HFFc6 (cell line): ENCODE data around the gene ZNF747. TPM values are rescaled to one million over a fixed set of nuclear protein-coding genes. Genes with fewer than 3 reads are reported as not detected.

Experiments used
- DNase-seq: peaks from one replicate; pipeline ENCODE4 v3.0.0-alpha.2; 2018
- H3K27ac Mint-ChIP-seq: 2 replicates; pipeline ENCODE4 v1.8.0; 2020; ENCODE audit warnings: mild to moderate bottlenecking, mixed read lengths
- H3K27me3 Mint-ChIP-seq: 2 replicates; pipeline ENCODE4 v1.8.0; 2021; ENCODE audit warnings: mild to moderate bottlenecking, moderate library complexity, mixed read lengths; ENCODE audit not compliant: insufficient read depth
- H3K36me3 Mint-ChIP-seq: 2 replicates; pipeline ENCODE4 v1.8.0; 2021; ENCODE audit warnings: low read depth, mixed read lengths
- H3K4me1 Mint-ChIP-seq: 2 replicates; pipeline ENCODE4 v1.8.0; 2020; ENCODE audit warnings: low read depth, mixed read lengths
- H3K4me3 Mint-ChIP-seq: 2 replicates; pipeline ENCODE4 v1.8.0; 2020; ENCODE audit warnings: mild to moderate bottlenecking, moderate library complexity, mixed read lengths
- H3K9me3 Mint-ChIP-seq: 2 replicates; pipeline ENCODE4 v1.8.0; 2020; ENCODE audit warnings: mild to moderate bottlenecking, mixed read lengths
- CTCF ChIP-seq: fragments of 200-600 bp; sonication (generic); IDR thresholded peaks from 2 replicates; pipeline ENCODE4 v1.5.0; 2021; ENCODE audit warnings: antibody characterized with exemption, mild to moderate bottlenecking
- total RNA-seq, 6 experiments: library from RNA; stranded (reverse); fragmentation: NEBNext Ultra II Directional; extraction: Animal tissue kit (Norgen Biotek cat#: 25700); gene quantifications; 2 replicates in 1 of 6; 3 replicates in 5 of 6; pipeline ENCODE4 v1.2.3, GENCODE V29; 2021

ZNF747 gene
- total RNA-seq, 6 experiments from 2014 or later = 3.2 to 4.7 (median 3.8) TPM

GRCh38 chr16:30526823-30527634 lies 7.6 kb downstream of the ZNF747 start:
- Mint-ChIP-seq H3K4me1 (peaks cover 16% of the 10 kb centered on the region), H3K4me3 (peak overlapping the region; percentile 87), H3K9me3 (no peaks in the 10 kb centered on the region), H3K36me3 (0 out of 2 replicates have a peak, but pooled peaks cover 6% of the 10 kb centered on the region), H3K27me3 (no peaks in the 10 kb centered on the region; the same call in 1 of the 2 replicates), H3K27ac (peak overlapping the region; percentile 93)
- peak; percentile 97 for DNase-seq
- TF ChIP-seq CTCF = peak; percentile 66

- TF ChIP-seq CTCF = no peak
- Mint-ChIP-seq H3K4me1 (peaks cover 16% of the 10 kb centered on the region), H3K27me3 (no peaks in the 10 kb centered on the region; the same call in 1 of the 2 replicates)
These were observed 8.4 kb downstream of the ZNF747 start, which contains the start of gene ZNF768 for GRCh38 chr16:30526137-30526822. Gene ZNF768 (minus strand): TSS chr16:30526566. CDS start chr16:30526413, 153 bp downstream.

GRCh38 chr16:30525844-30526136 lies 8.9 kb downstream of the ZNF747 start:
- DNase-seq = no peak
- Mint-ChIP-seq H3K4me3 (peak overlapping the region; percentile 88), H3K9me3 (no peaks in the 10 kb centered on the region), H3K27me3 (no peaks in the 10 kb centered on the region; the same call in 1 of the 2 replicates), H3K36me3 (0 out of 2 replicates have a peak, but pooled peaks cover 6% of the 10 kb centered on the region), H3K4me1 (peaks cover 16% of the 10 kb centered on the region), H3K27ac (peak overlapping the region; percentile 80)
- TF ChIP-seq CTCF = no peak

More at GRCh38 chr16:30526137-30526822, 8.4 kb downstream of the ZNF747 start, which contains the start of gene ZNF768:
- peak; percentile 7 for DNase-seq
- H3K27ac Mint-ChIP-seq = peak within 1 kb of the TSS; percentile 93
- no peaks in the 10 kb centered on the region for H3K9me3 Mint-ChIP-seq
- H3K4me3 Mint-ChIP-seq = peak within 1 kb of the TSS; percentile 88
- 0 out of 2 replicates have a peak, but pooled peaks cover 6% of the 10 kb centered on the region for H3K36me3 Mint-ChIP-seq

GRCh38 chr16:30524575-30525568 lies 9.8 kb downstream of the ZNF747 start:
- H3K9me3 Mint-ChIP-seq = no peaks in the 10 kb centered on the region
- no peaks in the 10 kb centered on the region; the same call in 1 of the 2 replicates for H3K27me3 Mint-ChIP-seq
- H3K27ac Mint-ChIP-seq = no peak overlapping the region
- peaks cover 16% of the 10 kb centered on the region for H3K4me1 Mint-ChIP-seq
- 0 out of 2 replicates have a peak, but pooled peaks cover 6% of the 10 kb centered on the region for H3K36me3 Mint-ChIP-seq
- DNase-seq = no peak
- H3K4me3 Mint-ChIP-seq = no peak overlapping the region
- no peak for TF ChIP-seq CTCF
